Measurements from ENCODE around the gene ACSM3.
"Not testable (repeated sequence)": the region's sequence is repeated elsewhere in the genome, so short reads cannot be mapped to it uniquely, and the experiment has no call there.

Gene ACSM3

GRCh38 chr16:20763461-20764232 lies at the start of gene ACSM3:
TSS of gene ACSM3 (plus strand) at chr16:20764014. CDS start at chr16:20770035, 6,021 bp downstream.
- intact Hi-C loops (cut with DNase I): no loop called here
- peak in 1 of 10 donors; percentile 49 for DNase-seq

GRCh38 chr16:20717718-20718117 lies 46.1 kb upstream of the ACSM3 start:
- DNase-seq; intact Hi-C loops (cut with DNase I): not testable (repeated sequence)

GRCh38 chr16:20720251-20720650 lies 43.6 kb upstream of the ACSM3 start:
- DNase-seq: no peak
- intact Hi-C loops (cut with DNase I): no loop called here

- intact Hi-C loops (cut with DNase I): no loop called here
- no peak for DNase-seq
Measured at GRCh38 chr16:20726661-20727060, 37.2 kb upstream of the ACSM3 start.

- no peak for DNase-seq
- intact Hi-C loops (cut with DNase I): no loop called here
Measured at GRCh38 chr16:20727181-20727580, 36.6 kb upstream of the ACSM3 start.

- no peak for DNase-seq
- intact Hi-C loops (cut with DNase I): no loop called here
Measured at GRCh38 chr16:20729141-20729540, 34.7 kb upstream of the ACSM3 start.

- no peak for DNase-seq
- intact Hi-C loops (cut with DNase I): no loop called here
Measured at GRCh38 chr16:20734056-20734455, 29.8 kb upstream of the ACSM3 start.

GRCh38 chr16:20734782-20735181 lies 29.0 kb upstream of the ACSM3 start:
- DNase-seq: no peak
- intact Hi-C loops (cut with DNase I): no loop called here

- intact Hi-C loops (cut with DNase I): no loop called here
Measured at GRCh38 chr16:20735490-20735889, 28.3 kb upstream of the ACSM3 start.

GRCh38 chr16:20740007-20740883 lies 23.6 kb upstream of the ACSM3 start:
- intact Hi-C loops (cut with DNase I): loop anchor here (5.0 kb wide), 1 partner anchor 67 kb away; the partner anchor contains the start of genes ERI2 and REXO5
- peak in 1 of 10 donors; percentile 35 for DNase-seq

More at GRCh38 chr16:20735490-20735889, 28.3 kb upstream of the ACSM3 start:
- no peak for DNase-seq

- intact Hi-C loops (cut with DNase I): loop anchor here (5.0 kb wide), 1 partner anchor 66 kb away; the partner anchor contains the start of genes ERI2 and REXO5
- peak; percentile 85 to 98 (median 88) for DNase-seq
Measured at GRCh38 chr16:20740901-20741521, 22.8 kb upstream of the ACSM3 start.

GRCh38 chr16:20741554-20742285 lies 22.1 kb upstream of the ACSM3 start, which contains the start of gene THUMPD1:
TSS of gene THUMPD1 (minus strand) at chr16:20741818. CDS start at chr16:20741739, 79 bp downstream.
- DNase-seq: peak; percentile 92 to 99 (median 96)
- intact Hi-C loops (cut with DNase I): loop anchor here (5.0 kb wide), 1 partner anchor 66 kb away; the partner anchor contains the start of genes ERI2 and REXO5

- no peak for DNase-seq
- intact Hi-C loops (cut with DNase I): loop anchor here (5.0 kb wide), 1 partner anchor 64 kb away; the partner anchor contains the start of genes ERI2 and REXO5
Measured at GRCh38 chr16:20743591-20743990, 20.2 kb upstream of the ACSM3 start.

- intact Hi-C loops (cut with DNase I): loop anchor here (5.0 kb wide), 1 partner anchor 62 kb away; the partner anchor contains the start of genes ERI2 and REXO5
- DNase-seq: peak in 1 of 10 donors; percentile 35
Measured at GRCh38 chr16:20744922-20745440, 18.8 kb upstream of the ACSM3 start.

- intact Hi-C loops (cut with DNase I): no loop called here
- DNase-seq: no peak
Measured at GRCh38 chr16:20746461-20746860, 17.4 kb upstream of the ACSM3 start.

GRCh38 chr16:20747030-20747816 lies 16.6 kb upstream of the ACSM3 start:
- intact Hi-C loops (cut with DNase I): no loop called here
- no peak for DNase-seq

GRCh38 chr16:20749474-20749873 lies 14.3 kb upstream of the ACSM3 start:
- DNase-seq: no peak
- intact Hi-C loops (cut with DNase I): no loop called here

- DNase-seq: no peak
- intact Hi-C loops (cut with DNase I): no loop called here
Measured at GRCh38 chr16:20750558-20750957, 13.3 kb upstream of the ACSM3 start.

- intact Hi-C loops (cut with DNase I): no loop called here
- no peak for DNase-seq
Measured at GRCh38 chr16:20753727-20754126, 10.1 kb upstream of the ACSM3 start.
